ENCODE measurements around the gene TMIGD1. TPM values are rescaled to one million over a fixed set of nuclear protein-coding genes. Genes with fewer than 3 reads are reported as not detected.

Gene TMIGD1
- total RNA-seq = not detected in 2 replicates

GRCh38 chr17:30333503-30334360, at the start of gene TMIGD1:
TMIGD1 (minus strand) TSS chr17:30334057; CDS start chr17:30332133, 1,924 bp downstream.

GRCh38 chr17:30378825-30379302, 45.0 kb upstream of the TMIGD1 start, which contains the start of gene CPD:
CPD (plus strand) TSS chr17:30378927; CDS start chr17:30378981, 54 bp downstream.

GRCh38 chr17:30291543-30292285, 42.1 kb downstream of the TMIGD1 start, which contains the start of gene BLMH:
BLMH (minus strand) TSS chr17:30291944; CDS start chr17:30291819, 125 bp downstream.

Other genes with a start within 250 kb of the TMIGD1 start
- 9.4 and 13.1 TPM in 2 replicates for gene NSRP1, start 217.2 kb downstream of the TMIGD1 start, total RNA-seq
- gene SLC6A4, start 98.4 kb downstream of the TMIGD1 start, total RNA-seq = under 0.01 TPM in 1 of 2 replicates, not detected in the other
- gene BLMH, start 42.1 kb downstream of the TMIGD1 start, total RNA-seq = 23.3 and 33.3 TPM in 2 replicates
- gene CPD, start 44.9 kb upstream of the TMIGD1 start, total RNA-seq = 264 and 293 TPM in 2 replicates
- gene GOSR1, start 143.4 kb upstream of the TMIGD1 start, total RNA-seq = 28.4 and 48.1 TPM in 2 replicates